ENCODE results near the gene IPO9. TPM values are rescaled to one million over a fixed set of nuclear protein-coding genes. Genes with fewer than 3 reads are reported as not detected.
A peak's percentile ranks its signal among the peaks of the same experiment; 100 is the strongest.

Gene IPO9
- total RNA-seq, 6 experiments from 2014 or later = 54.1 to 77.8 (median 63.6) TPM

DNA sequence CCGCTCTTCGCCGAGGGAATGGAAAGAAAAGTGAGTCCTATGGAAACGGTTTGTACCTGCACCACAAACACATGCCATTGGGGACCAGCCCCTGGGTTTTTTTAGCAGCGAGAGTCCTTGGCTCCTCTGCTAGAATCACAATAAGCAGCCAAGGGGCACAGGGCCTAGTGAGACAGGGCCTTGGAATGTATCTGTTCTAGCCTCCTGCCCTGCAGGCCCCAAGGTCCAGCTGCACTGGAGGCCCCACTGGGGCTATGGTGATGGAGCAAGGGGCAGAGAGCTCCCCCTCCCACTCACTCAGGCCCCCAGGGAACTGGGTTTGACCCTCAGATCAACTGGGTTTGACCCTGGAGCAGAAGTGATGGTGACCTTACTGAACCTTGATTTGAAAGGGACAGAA is 74.2 kb downstream of the IPO9 start:
- Mint-ChIP-seq H3K4me3 (peak overlapping the region; percentile 60), H3K27me3 (ENCODE audit: insufficient read depth) (no peaks in the 10 kb centered on the region; the same call in 1 of the 2 replicates), H3K9me3 (no peaks in the 10 kb centered on the region), H3K27ac (peak overlapping the region; percentile 89), H3K36me3 (ENCODE audit: low read depth) (peaks cover 33% of the 10 kb centered on the region), H3K4me1 (ENCODE audit: low read depth) (peaks cover 65% of the 10 kb centered on the region)
- peak; percentile 43 for DNase-seq
- no peak for TF ChIP-seq CTCF (IDR thresholded peaks at IDR 0.05)

DNA sequence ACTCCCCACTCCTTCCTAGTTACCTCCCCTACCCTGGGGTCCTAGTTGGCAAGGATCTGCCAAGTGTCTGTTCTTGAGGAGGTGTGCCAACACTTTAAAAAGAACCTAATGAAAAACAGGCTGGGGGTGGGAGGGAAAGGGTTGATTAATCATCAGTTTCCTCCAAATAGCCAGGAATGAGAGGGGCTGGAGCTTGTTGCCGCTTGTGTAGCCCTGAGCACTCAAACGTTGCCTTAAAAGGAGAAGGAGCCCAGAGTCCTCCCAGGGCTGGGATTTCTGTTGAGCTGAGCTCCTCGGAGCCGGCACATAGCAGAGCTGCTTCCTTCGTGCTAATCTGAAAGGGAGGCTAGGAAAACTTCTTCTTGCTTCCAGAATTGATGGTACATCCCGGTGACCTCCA is 75.6 kb downstream of the IPO9 start:
- H3K4me3 Mint-ChIP-seq = peak overlapping the region; percentile 60
- H3K9me3 Mint-ChIP-seq = no peaks in the 10 kb centered on the region
- DNase-seq = peak; percentile 67
- peak overlapping the region; percentile 89 for H3K27ac Mint-ChIP-seq
- peaks cover 28% of the 10 kb centered on the region for H3K36me3 Mint-ChIP-seq (ENCODE audit: low read depth)
- no peaks in the 10 kb centered on the region; the same call in 1 of the 2 replicates for H3K27me3 Mint-ChIP-seq (ENCODE audit: insufficient read depth)
- no peak for TF ChIP-seq CTCF (IDR thresholded peaks at IDR 0.05)
- H3K4me1 Mint-ChIP-seq (ENCODE audit: low read depth) = peaks cover 57% of the 10 kb centered on the region

DNA sequence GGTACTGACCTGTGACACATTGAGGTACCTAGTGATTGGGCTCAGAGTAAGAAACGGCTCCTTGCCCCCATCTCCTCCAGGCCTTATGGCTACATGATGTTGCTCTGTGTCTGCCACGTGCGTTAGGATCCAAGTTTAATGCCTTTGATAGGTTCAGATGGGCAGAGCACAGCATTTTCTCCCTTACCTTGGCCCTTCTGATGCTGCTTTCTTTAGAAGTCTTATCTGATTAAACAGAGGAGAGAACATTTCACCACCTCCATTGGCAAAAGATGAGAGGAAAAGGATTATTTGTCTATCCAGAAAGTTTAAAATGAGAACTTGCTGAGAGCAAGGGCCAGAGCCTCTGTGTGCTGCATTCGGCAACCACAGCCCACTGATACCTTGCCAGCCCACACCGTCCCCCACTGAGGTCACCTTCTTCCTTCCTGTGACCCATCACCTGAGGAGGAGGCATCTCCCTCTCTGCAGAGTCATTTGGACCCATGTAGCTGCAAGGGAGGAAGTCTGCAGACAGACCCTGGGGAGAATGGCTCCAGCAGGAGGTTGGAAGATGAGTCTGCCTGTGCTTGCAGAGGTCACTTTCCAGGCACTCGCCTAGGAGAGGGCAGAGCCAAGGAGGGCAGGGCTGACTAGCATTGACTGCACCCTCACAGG is 76.4 kb downstream of the IPO9 start:
- Mint-ChIP-seq H3K27ac (peak overlapping the region; percentile 89), H3K4me1 (ENCODE audit: low read depth) (peaks cover 49% of the 10 kb centered on the region), H3K4me3 (peak overlapping the region; percentile 60; the same call in 1 of the 2 replicates), H3K36me3 (ENCODE audit: low read depth) (peaks cover 20% of the 10 kb centered on the region), H3K27me3 (ENCODE audit: insufficient read depth) (no peaks in the 10 kb centered on the region; the same call in 1 of the 2 replicates), H3K9me3 (no peaks in the 10 kb centered on the region)
- TF ChIP-seq CTCF (IDR thresholded peaks at IDR 0.05) = no peak
- DNase-seq = no peak

DNA sequence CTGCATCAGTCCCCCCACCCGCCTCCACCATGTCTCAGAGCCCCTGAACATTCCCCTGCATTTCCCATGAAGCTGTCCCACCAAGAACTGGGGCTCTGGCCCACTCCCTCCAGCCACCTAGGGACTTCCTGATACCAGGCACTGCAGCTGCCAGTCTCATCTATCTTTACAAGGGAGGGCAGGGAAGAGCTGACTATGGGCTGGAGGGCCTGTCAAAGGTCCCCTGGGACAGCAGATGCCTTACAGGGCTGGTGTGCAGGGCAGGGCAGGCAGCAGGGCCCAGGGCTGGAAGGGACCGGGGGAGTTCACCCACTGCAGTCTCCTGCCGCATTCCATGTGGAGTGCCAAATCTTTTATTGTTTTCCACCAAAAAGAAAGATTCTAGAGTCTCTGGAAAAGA is 77.4 kb downstream of the IPO9 start:
- no peak overlapping the region for H3K4me3 Mint-ChIP-seq
- TF ChIP-seq CTCF (IDR thresholded peaks at IDR 0.05) = no peak
- H3K4me1 Mint-ChIP-seq (ENCODE audit: low read depth) = peaks cover 45% of the 10 kb centered on the region
- DNase-seq = no peak
- peaks cover 2% of the 10 kb centered on the region; the same call in 1 of the 2 replicates for H3K27me3 Mint-ChIP-seq (ENCODE audit: insufficient read depth)
- H3K9me3 Mint-ChIP-seq = no peaks in the 10 kb centered on the region
- peak overlapping the region; percentile 89; the same call in 1 of the 2 replicates for H3K27ac Mint-ChIP-seq
- H3K36me3 Mint-ChIP-seq (ENCODE audit: low read depth) = peaks cover 16% of the 10 kb centered on the region

- H3K27ac Mint-ChIP-seq = no peak overlapping the region
- peaks cover 2% of the 10 kb centered on the region; the same call in 1 of the 2 replicates for H3K27me3 Mint-ChIP-seq (ENCODE audit: insufficient read depth)
- no peak for DNase-seq
- TF ChIP-seq CTCF (IDR thresholded peaks at IDR 0.05) = no peak
- no peaks in the 10 kb centered on the region for H3K9me3 Mint-ChIP-seq
- H3K4me3 Mint-ChIP-seq = no peak overlapping the region
- peaks cover 9% of the 10 kb centered on the region for H3K36me3 Mint-ChIP-seq (ENCODE audit: low read depth)
- H3K4me1 Mint-ChIP-seq (ENCODE audit: low read depth) = peaks cover 37% of the 10 kb centered on the region
Observed at GRCh38 chr1:201907621-201908020, 78.7 kb downstream of the IPO9 start.

Data from HFFc6 (cell line).